Liver (tissue), 9 donors: ENCODE results near the gene WDR81. TPM values are rescaled to one million over a fixed set of nuclear protein-coding genes. Genes with fewer than 3 reads are reported as not detected.

ENCODE experiments used
- DNase-seq: peaks from one replicate; pipeline ENCODE4 v3.0.0-alpha.2; 2017; ENCODE audit warnings: low spot score
- H3K27ac ChIP-seq, 2 donors: one replicate each; pipeline ENCODE4 v1.7.0; 2013; ENCODE audit warnings: inconsistent platforms in 2 of 2, low read length in 2 of 2, control low read depth in 1 of 2, low read depth in 1 of 2, mild to moderate bottlenecking in 1 of 2
- H3K27me3 ChIP-seq, 4 donors: one replicate each; pipeline versions ENCODE4 v1.6.1 to v1.7.0; 2013; ENCODE audit warnings: low read length in 3 of 4, inconsistent platforms in 1 of 4, mild to moderate bottlenecking in 1 of 4, moderate library complexity in 1 of 4; ENCODE audit not compliant: control insufficient read depth in 4 of 4, insufficient read depth in 4 of 4
- H3K36me3 ChIP-seq, 4 donors: one replicate each; pipeline versions ENCODE4 v1.6.1 to v1.7.0; 2013; ENCODE audit warnings: low read length in 3 of 4, mild to moderate bottlenecking in 3 of 4, low read depth in 1 of 4, moderate library complexity in 1 of 4; ENCODE audit not compliant: control insufficient read depth in 4 of 4, insufficient read depth in 3 of 4
- H3K4me1 ChIP-seq, 4 donors: one replicate each; pipeline versions ENCODE4 v1.6.1 to v1.7.0; 2013; ENCODE audit warnings: low read length in 3 of 4, mild to moderate bottlenecking in 3 of 4, moderate library complexity in 1 of 4; ENCODE audit not compliant: control insufficient read depth in 4 of 4, insufficient read depth in 4 of 4
- H3K4me3 ChIP-seq, 3 donors: one replicate each; pipeline versions ENCODE4 v1.6.1 to v1.7.0; 2013; ENCODE audit warnings: low read length in 3 of 3, control low read depth in 1 of 3, low read depth in 1 of 3, mild to moderate bottlenecking in 1 of 3
- H3K9ac ChIP-seq, 2 donors: one replicate each; pipeline ENCODE4 v1.7.0; 2013; ENCODE audit warnings: low read length in 2 of 2, mild to moderate bottlenecking in 2 of 2, moderate library complexity in 2 of 2, control low read depth in 1 of 2, low read depth in 1 of 2
- H3K9me3 ChIP-seq, 4 donors: one replicate each; pipeline versions ENCODE4 v1.6.1 to v1.7.0; 2013; ENCODE audit warnings: low read length in 3 of 4; ENCODE audit not compliant: control insufficient read depth in 4 of 4
- ATF3 ChIP-seq: IDR thresholded peaks from 2 replicates; pipeline ENCODE4 v1.6.1; 2016; ENCODE audit warnings: antibody characterized with exemption
- CTCF ChIP-seq: fragments of 150-350 bp; IDR thresholded peaks from 2 replicates; pipeline ENCODE4 v1.5.1; 2017; ENCODE audit warnings: improper control_type of control experiment, low read depth, low read length; ENCODE audit not compliant: missing input control
- EGR1 ChIP-seq, 2 donors: IDR thresholded peaks; 2 replicates each; pipeline ENCODE4 v1.6.1; 2016 to 2018; ENCODE audit warnings: antibody characterized with exemption in 2 of 2, low read depth in 2 of 2
- FOXA1 ChIP-seq: IDR thresholded peaks from 2 replicates; pipeline ENCODE4 v1.6.1; 2016; ENCODE audit warnings: antibody characterized with exemption
- FOXA2 ChIP-seq: IDR thresholded peaks from 2 replicates; pipeline ENCODE4 v1.6.1; 2016; ENCODE audit warnings: antibody characterized with exemption
- GABPA ChIP-seq, 2 donors: IDR thresholded peaks in 1 of 2; conservative IDR thresholded peaks in 1 of 2; 2 replicates each; pipeline ENCODE4 v1.6.1; 2016; ENCODE audit warnings: antibody characterized with exemption in 2 of 2, mild to moderate bottlenecking in 1 of 2, moderate library complexity in 1 of 2
- HNF4A ChIP-seq, 2 donors: conservative IDR thresholded peaks; 2 replicates each; pipeline ENCODE4 v1.6.1; 2016; ENCODE audit warnings: antibody characterized with exemption in 2 of 2, mild to moderate bottlenecking in 2 of 2
- HNF4G ChIP-seq: IDR thresholded peaks from 2 replicates; pipeline ENCODE4 v1.6.1; 2016; ENCODE audit warnings: antibody characterized with exemption
- JUND ChIP-seq, 2 donors: IDR thresholded peaks; 2 replicates each; pipeline ENCODE4 v1.6.1; 2016; ENCODE audit warnings: antibody characterized with exemption in 2 of 2
- MAX ChIP-seq: IDR thresholded peaks from 2 replicates; pipeline ENCODE4 v1.6.1; 2016; ENCODE audit warnings: antibody characterized with exemption
- NR2F2 ChIP-seq: IDR thresholded peaks from 2 replicates; pipeline ENCODE4 v1.6.1; 2016; ENCODE audit warnings: antibody characterized with exemption
- RAD21 ChIP-seq, 2 donors: IDR thresholded peaks; 2 replicates each; pipeline ENCODE4 v1.6.1; 2016; ENCODE audit warnings: antibody characterized with exemption in 2 of 2, mild to moderate bottlenecking in 2 of 2
- REST ChIP-seq: IDR thresholded peaks from 2 replicates; pipeline ENCODE4 v1.6.1; 2016; ENCODE audit warnings: antibody characterized with exemption, mild to moderate bottlenecking
- RXRA ChIP-seq, 2 donors: IDR thresholded peaks; 2 replicates each; pipeline ENCODE4 v1.6.1; 2017 to 2018; ENCODE audit warnings: antibody characterized with exemption in 2 of 2, mild to moderate bottlenecking in 1 of 2
- SP1 ChIP-seq: IDR thresholded peaks from 2 replicates; pipeline ENCODE4 v1.6.1; 2018; ENCODE audit warnings: antibody characterized with exemption, mild to moderate bottlenecking
- TAF1 ChIP-seq: conservative IDR thresholded peaks from 2 replicates; pipeline ENCODE4 v1.6.1; 2016; ENCODE audit warnings: antibody characterized with exemption, mild to moderate bottlenecking
- YY1 ChIP-seq: IDR thresholded peaks from 2 replicates; pipeline ENCODE4 v1.6.1; 2016; ENCODE audit warnings: antibody characterized with exemption, mild to moderate bottlenecking
- ZBTB33 ChIP-seq: IDR thresholded peaks from 2 replicates; pipeline ENCODE4 v1.6.1; 2016; ENCODE audit warnings: antibody characterized with exemption
- WGBS: extraction: QIAGEN DNeasy Blood & Tissue Kit; methylation state at CpG from one replicate; pipeline ENCODE4 v1.1.7; 2013; 5-methylcytosine and 5-hydroxymethylcytosine counted together
- polyA plus RNA-seq, 2 donors: library from polyadenylated mRNA; stranded (reverse) in 1 of 2; unstranded in 1 of 2; fragments of 200-250 nt in 1 of 2; fragments of >200 nt in 1 of 2; fragmentation: Nextera tagmentation in 1 of 2; extraction: Ambion mirVana in 1 of 2; gene quantifications; one replicate each; pipeline versions ENCODE4 v1.2.1 to v1.2.3, GENCODE V29; 2013 to 2015
- total RNA-seq, 2 donors: library from RNA; depleted of rRNA; stranded (reverse); fragments of >200 nt; gene quantifications; one replicate each; pipeline ENCODE4 v1.2.3, GENCODE V29; 2014
- donor health status: healthy.
- donor health status: healthy.
- donor health status: healthy.
- donor health status: healthy.
- donor health status: healthy.

WDR81 gene
- total and polyA plus RNA-seq, 4 donors: 12.3 to 41.8 (median 33.0) TPM

GRCh38 chr17:1733759-1734158, 9.3 kb downstream of the WDR81 start:
- H3K9me3 ChIP-seq: no peaks in the 10 kb centered on the region
- peak overlapping the region in 1 of 2 donors; percentile 12 for H3K27ac ChIP-seq
- WGBS: 94% methylated on average over 38 of the region's 38 CpGs
- TF ChIP-seq GABPA (IDR thresholded peaks at IDR 0.05 in 1 of 2, conservative IDR thresholded peaks at IDR 0.05 in 1 of 2): no peak
- TF ChIP-seq FOXA1: no peak
- no peak for TF ChIP-seq SP1
- no peak for TF ChIP-seq RAD21 (IDR thresholded peaks at IDR 0.05)
- no peak for TF ChIP-seq FOXA2
- TF ChIP-seq ZBTB33: no peak
- TF ChIP-seq RXRA (IDR thresholded peaks at IDR 0.05): no peak
- no peak for TF ChIP-seq MAX
- no peak for TF ChIP-seq REST
- no peak for TF ChIP-seq TAF1
- no peak for TF ChIP-seq CTCF
- TF ChIP-seq ATF3: no peak
- TF ChIP-seq HNF4A (conservative IDR thresholded peaks at IDR 0.05): no peak
- TF ChIP-seq NR2F2: no peak
- H3K27me3 ChIP-seq: no peaks in the 10 kb centered on the region
- peaks cover 0 to 12% (median 8%) of the 10 kb centered on the region in 4 donors for H3K36me3 ChIP-seq
- H3K9ac ChIP-seq: no peak overlapping the region
- no peak overlapping the region for H3K4me3 ChIP-seq
- H3K4me1 ChIP-seq: peaks cover 8 to 41% (median 29%) of the 10 kb centered on the region in 4 donors
- no peak for DNase-seq

- H3K36me3 ChIP-seq: peaks cover 0 to 12% (median 8%) of the 10 kb centered on the region in 4 donors
- no peak for DNase-seq
- peaks cover 8 to 37% (median 27%) of the 10 kb centered on the region in 4 donors for H3K4me1 ChIP-seq
- peak overlapping the region in 1 of 2 donors; percentile 26 for H3K9ac ChIP-seq
- no peaks in the 10 kb centered on the region for H3K27me3 ChIP-seq
- WGBS: 93% methylated on average over 10 of the region's 10 CpGs
- no peaks in the 10 kb centered on the region for H3K9me3 ChIP-seq
- peak overlapping the region in 1 of 3 donors; percentile 41 for H3K4me3 ChIP-seq
- H3K27ac ChIP-seq: peak overlapping the region; percentile 87 to 96
- TF ChIP-seq EGR1 (IDR thresholded peaks at IDR 0.05; ENCODE audit: low read depth in 2 of 2): no peak
- TF ChIP-seq YY1: no peak
- TF ChIP-seq RAD21 (IDR thresholded peaks at IDR 0.05): no peak
- no peak for TF ChIP-seq NR2F2
- no peak for TF ChIP-seq ZBTB33
- TF ChIP-seq ATF3: no peak
- TF ChIP-seq FOXA1: no peak
- no peak for TF ChIP-seq HNF4A (conservative IDR thresholded peaks at IDR 0.05)
- no peak for TF ChIP-seq RXRA (IDR thresholded peaks at IDR 0.05)
- no peak for TF ChIP-seq SP1
- no peak for TF ChIP-seq MAX
- no peak for TF ChIP-seq HNF4G
- no peak for TF ChIP-seq JUND (IDR thresholded peaks at IDR 0.05)
- TF ChIP-seq CTCF: no peak
- TF ChIP-seq FOXA2: no peak
- TF ChIP-seq TAF1: no peak
- no peak for TF ChIP-seq GABPA (IDR thresholded peaks at IDR 0.05 in 1 of 2, conservative IDR thresholded peaks at IDR 0.05 in 1 of 2)
Observed at GRCh38 chr17:1735418-1735817, 10.9 kb downstream of the WDR81 start.
